ENCODE data around the gene L3MBTL4.
"Not testable (repeated sequence)": the region's sequence is repeated elsewhere in the genome, so short reads cannot be mapped to it uniquely, and the experiment has no call there.

L3MBTL4 gene

DNA sequence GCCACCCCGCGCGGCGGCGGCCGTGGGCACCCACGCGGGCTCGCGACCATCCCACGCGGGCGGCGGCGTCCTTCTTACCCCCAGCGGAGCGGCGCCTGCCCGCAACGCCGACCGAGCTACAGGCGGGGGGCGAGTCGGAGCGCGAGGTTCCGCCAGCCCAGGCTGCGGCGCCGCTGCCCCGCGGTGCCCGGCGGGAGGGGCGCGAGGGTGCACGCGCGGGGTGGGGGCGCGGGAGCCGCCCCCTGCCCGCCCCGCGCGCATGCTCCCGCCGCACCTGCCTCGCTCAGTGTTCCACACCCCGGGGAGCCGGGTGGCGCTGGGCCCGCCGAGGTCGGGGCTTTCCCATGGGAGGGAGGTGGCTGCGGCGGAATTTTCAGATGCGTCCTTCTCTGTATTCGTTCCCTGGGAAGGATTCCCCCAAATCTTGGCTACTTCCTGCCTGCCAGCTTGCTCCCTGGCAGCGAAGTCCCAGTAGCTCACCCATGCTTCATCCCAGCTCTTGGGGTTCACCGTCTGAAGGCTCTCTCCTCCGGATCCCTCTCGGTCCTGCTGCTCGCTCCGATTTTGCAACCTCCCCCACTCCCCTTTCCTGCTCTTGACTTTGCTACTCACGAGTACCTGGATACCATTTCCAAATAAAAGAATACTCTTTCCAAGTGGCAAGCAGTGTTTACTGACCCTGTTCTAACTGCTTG, at the start of gene L3MBTL4:
TSS of gene L3MBTL4 (minus strand) at position 189 of the 695 bp plus-strand sequence. CDS start 103,286 bp downstream, outside the sequence.
- no peak for DNase-seq

- no peak for DNase-seq
Measured at GRCh38 chr18:6452194-6452593, 37.5 kb upstream of the L3MBTL4 start.

GRCh38 chr18:6449213-6449612, 34.5 kb upstream of the L3MBTL4 start:
- DNase-seq = no peak

GRCh38 chr18:6444466-6445228, 29.9 kb upstream of the L3MBTL4 start:
- DNase-seq = no peak

DNA sequence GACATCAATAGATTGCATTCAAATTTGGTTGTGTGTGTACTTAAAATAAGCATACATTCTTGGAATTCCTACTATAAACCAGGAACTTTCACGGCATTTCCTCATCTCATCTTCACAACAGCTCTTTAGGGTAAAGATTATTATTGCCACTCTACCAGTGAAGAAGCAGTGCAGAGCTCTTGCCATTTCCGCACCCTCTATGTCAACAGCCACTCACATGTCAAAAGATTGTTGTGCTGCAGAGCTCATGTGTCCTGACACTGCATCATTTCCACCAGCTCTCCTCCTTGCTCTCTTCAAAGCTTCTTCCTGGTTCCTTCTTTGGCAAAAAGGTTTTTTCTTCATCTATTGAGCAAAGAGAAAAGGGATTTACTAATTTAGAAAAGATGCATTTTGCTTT, 26.5 kb upstream of the L3MBTL4 start:
- no peak for DNase-seq

GRCh38 chr18:6437937-6438818, 23.5 kb upstream of the L3MBTL4 start:
- no peak for DNase-seq

GRCh38 chr18:6435731-6436130, 21.0 kb upstream of the L3MBTL4 start:
- no peak for DNase-seq

DNA sequence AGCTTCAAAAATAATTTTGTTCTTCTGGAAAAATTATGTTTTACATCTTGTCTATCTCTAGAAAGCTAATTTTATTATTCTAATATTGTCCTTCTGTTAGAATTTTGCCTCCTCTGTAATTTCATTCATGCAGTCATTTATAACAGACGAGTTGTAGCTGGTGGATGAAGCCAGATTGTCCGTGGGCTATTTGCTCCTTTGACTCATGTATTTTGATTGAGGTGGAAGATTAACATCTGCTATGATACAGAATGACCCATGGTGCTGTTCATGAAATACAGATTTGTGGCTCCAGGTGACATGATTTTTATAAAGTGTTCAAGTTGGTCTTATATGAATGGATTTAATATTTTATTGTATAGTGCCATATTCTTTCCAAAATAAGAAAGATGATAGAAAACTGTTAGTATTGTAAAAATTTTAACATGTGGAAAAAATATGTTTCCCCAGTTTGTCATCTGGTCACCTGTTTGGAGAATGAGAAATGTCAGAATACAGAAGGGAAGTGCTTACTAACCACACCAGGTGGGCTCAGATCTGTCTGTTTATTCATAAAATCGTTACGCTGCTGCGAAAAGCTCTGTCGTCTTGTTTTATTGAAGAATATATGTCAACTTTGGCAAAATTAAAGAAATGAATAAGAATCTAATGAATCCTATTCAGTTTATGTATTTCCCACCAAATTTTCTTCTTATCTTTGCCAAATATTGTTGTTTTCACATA, 20.4 kb upstream of the L3MBTL4 start:
- no peak for DNase-seq

GRCh38 chr18:6434481-6434880, 19.8 kb upstream of the L3MBTL4 start:
- no peak for DNase-seq

DNA sequence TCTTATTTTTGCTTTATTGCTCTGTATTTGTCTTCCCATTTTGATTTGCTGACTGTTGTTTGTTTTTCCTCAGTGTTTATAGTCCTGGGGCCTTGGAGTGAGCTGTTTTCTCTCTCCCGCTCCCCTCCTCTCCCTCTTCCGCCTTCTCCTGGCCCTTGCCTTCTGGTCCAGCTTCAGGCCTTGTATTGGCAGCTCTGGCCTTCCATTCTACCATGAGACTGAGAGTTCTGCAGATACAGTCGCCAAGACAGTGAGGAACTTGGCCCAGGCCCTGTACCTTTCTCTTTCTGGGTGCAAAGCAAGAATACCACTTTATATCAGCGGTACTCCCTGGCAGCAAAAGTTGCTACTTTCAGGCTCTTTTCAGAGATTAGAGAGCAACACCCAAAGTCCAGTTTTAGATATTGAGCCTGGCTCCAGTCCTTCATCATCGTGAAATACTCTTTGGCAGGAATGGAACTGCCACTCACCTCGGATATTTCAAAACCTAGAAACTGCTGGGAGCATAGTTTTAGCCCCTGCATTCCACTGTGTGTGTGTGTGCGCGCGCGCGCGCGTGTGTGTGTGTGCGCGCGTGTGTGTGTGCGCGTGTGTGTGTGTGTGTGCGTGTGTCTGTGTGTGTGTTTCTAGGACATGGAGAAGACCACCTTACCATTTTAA, 17.1 kb upstream of the L3MBTL4 start:
- no peak for DNase-seq

GRCh38 chr18:6428851-6429395, 14.2 kb upstream of the L3MBTL4 start:
- DNase-seq = no peak

DNA sequence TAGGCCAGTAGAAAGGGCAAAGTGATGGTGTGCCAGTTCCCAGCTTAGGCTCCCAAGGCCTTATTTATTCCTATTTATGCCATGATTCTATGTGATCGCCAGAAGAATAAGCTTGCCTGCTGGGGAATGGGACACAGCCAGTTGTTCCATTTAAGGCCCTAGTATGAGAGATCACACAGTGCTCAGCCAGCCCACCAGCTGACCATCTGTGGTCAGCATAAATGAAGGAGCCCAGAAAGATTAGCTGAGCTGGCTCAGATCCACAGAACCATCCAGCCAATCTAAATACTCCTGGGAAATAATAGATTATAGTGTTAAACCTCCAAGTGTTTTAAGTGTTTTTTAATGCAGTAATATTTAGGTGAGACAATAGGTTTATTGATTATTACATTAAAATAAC, 12.6 kb upstream of the L3MBTL4 start:
- no peak for DNase-seq

GRCh38 chr18:6423289-6423688, 8.6 kb upstream of the L3MBTL4 start:
- DNase-seq = no peak

DNA sequence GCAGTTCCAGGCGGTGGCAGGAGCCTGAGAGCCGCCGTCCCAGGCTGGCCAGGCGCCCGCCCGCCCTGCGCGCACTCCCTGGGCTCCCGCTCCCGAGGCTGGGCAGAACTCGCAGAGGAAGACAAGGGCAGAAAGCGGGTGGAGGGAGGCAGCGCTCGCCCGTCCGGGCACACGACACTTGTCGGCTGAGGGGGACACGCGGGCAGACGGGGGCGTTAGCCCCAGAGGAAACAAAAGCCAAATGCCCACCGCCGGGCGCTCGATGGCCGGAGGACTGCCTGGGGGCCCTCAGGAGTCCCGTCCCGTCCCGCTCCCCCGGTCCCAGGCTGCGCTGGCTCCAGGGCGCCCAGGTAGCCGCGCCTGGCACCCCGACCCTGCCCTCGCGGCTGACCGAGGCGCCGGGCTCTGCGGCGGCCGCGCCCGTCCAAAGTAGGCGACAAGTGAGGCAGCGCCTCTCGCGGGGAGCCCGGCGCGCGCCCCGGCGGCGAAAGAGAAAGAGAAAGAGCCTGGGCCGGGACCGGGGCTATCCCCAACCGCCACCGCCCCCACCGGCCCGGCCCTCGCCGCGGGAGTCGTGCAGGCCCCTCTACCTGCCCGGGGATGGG, 491 bp downstream of the L3MBTL4 start:
- peak; percentile 24 for DNase-seq

DNA sequence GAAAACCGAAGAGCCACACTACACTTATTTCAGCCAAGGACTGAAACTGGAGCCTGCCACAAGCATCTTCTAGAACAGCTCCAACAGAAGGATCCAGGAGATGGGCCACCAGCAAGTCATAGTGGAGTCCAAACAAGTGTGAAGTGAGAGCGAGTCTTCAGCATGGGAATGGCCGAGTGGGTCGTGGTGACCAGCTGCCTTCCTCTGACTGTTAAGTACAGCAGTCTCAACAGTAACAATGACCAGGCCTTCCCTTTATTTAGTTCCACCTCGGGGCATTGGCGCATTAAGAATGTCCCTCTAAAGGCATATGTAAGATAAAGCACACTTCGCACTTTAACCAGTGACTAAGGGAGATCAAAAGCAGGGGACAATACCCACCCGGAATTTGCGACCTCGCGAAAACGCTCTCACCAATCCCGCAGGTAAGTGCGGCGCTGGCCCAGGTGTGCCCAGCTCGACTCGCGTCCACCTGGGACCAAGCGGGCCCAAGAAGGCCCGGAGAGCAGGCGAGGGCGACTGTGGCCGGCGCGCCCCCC, 1.1 kb downstream of the L3MBTL4 start:
- no peak for DNase-seq

GRCh38 chr18:6412933-6413472, 1.7 kb downstream of the L3MBTL4 start:
- no peak for DNase-seq

GRCh38 chr18:6411382-6411781, 3.3 kb downstream of the L3MBTL4 start:
- DNase-seq = no peak

GRCh38 chr18:6409933-6410332, 4.8 kb downstream of the L3MBTL4 start:
- DNase-seq = no peak

DNA sequence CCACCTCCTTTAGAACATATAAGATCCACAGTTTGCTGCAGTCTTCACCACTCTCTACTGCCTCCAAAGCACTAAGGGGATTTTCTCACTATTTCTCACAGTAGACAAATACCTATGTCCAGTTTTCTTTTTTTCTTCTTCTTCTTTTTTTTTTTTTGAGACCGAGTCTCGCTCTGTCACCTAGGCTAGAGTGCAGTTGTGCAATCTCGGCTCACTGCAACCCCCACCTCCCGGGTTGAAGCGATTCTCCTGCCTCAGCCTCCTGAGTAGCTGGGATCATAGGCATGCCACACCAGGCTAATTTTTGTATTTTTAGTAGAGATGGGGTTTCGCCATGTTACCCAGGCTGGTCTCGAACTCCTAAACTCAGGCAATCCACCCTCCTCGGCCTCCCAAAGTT, 6.2 kb downstream of the L3MBTL4 start:
- DNase-seq = not testable (repeated sequence)

- no peak for DNase-seq
Measured at GRCh38 chr18:6406910-6407470, 7.7 kb downstream of the L3MBTL4 start.
